HG03521 (cell line): ENCODE measurements around the gene TEX35.
A peak's percentile ranks its signal among the peaks of the same experiment; 100 is the strongest.
"Not testable (repeated sequence)": the region's sequence is repeated elsewhere in the genome, so short reads cannot be mapped to it uniquely, and the experiment has no call there.

Source experiments
- ATAC-seq: cut with Tn5 transposase; IDR thresholded peaks from one replicate; pipeline ENCODE4 v1.9.1; 2021; ENCODE audit warnings: mild to moderate bottlenecking, moderate library complexity; ENCODE audit not compliant: unreplicated experiment

Gene TEX35

GRCh38 chr1:178493301-178493741 lies 19.6 kb upstream of the TEX35 start:
- no peak for ATAC-seq

GRCh38 chr1:178494569-178494971 lies 18.3 kb upstream of the TEX35 start:
- no peak for ATAC-seq

- ATAC-seq: no peak
Observed at GRCh38 chr1:178495158-178495557, 17.8 kb upstream of the TEX35 start.

- no peak for ATAC-seq
Observed at GRCh38 chr1:178495741-178496409, 17.0 kb upstream of the TEX35 start.

- no peak for ATAC-seq
Observed at GRCh38 chr1:178496410-178497135, 16.3 kb upstream of the TEX35 start, which contains the start of gene CLEC20A. TSS of gene CLEC20A (minus strand) at chr1:178496964. CDS start at chr1:178496939, 25 bp downstream.

- ATAC-seq: no peak
Observed at GRCh38 chr1:178497903-178498478, 14.9 kb upstream of the TEX35 start.

- ATAC-seq: no peak
Observed at GRCh38 chr1:178498896-178499675, 13.8 kb upstream of the TEX35 start.

- ATAC-seq: no peak
Observed at GRCh38 chr1:178500091-178500770, 12.7 kb upstream of the TEX35 start.

GRCh38 chr1:178500936-178501554 lies 11.9 kb upstream of the TEX35 start:
- ATAC-seq: no peak

- ATAC-seq: peak; percentile 87
Observed at GRCh38 chr1:178501705-178502329, 11.1 kb upstream of the TEX35 start.

- no peak for ATAC-seq
Observed at GRCh38 chr1:178502330-178502714, 10.6 kb upstream of the TEX35 start.

GRCh38 chr1:178502856-178503255 lies 10.1 kb upstream of the TEX35 start:
- no peak for ATAC-seq

GRCh38 chr1:178503316-178503715 lies 9.6 kb upstream of the TEX35 start:
- ATAC-seq: not testable (repeated sequence)

- ATAC-seq: no peak
Observed at GRCh38 chr1:178503849-178504248, 9.1 kb upstream of the TEX35 start.

GRCh38 chr1:178504286-178504685 lies 8.6 kb upstream of the TEX35 start:
- ATAC-seq: no peak

- ATAC-seq: no peak
Observed at GRCh38 chr1:178506177-178506576, 6.7 kb upstream of the TEX35 start.

- ATAC-seq: no peak
Observed at GRCh38 chr1:178506669-178507068, 6.2 kb upstream of the TEX35 start.

- ATAC-seq: no peak
Observed at GRCh38 chr1:178509414-178510007, 3.4 kb upstream of the TEX35 start.

- no peak for ATAC-seq
Observed at GRCh38 chr1:178510155-178510554, 2.8 kb upstream of the TEX35 start.
